Fibroblast of lung (primary cell): Measurements from ENCODE around the gene ANO6.

Experiments
- EZH2 ChIP-seq: IDR thresholded peaks from 2 replicates; pipeline ENCODE4 v1.5.1; 2012; ENCODE audit warnings: low read length, control low read depth, mild to moderate bottlenecking; ENCODE audit errors: missing control alignments
- TF ChIP-seq, protein P1 (sequence below), 2 donors: IDR thresholded peaks in 1 of 2; conservative IDR thresholded peaks in 1 of 2; 1 replicate in 1 of 2; 2 replicates in 1 of 2; pipeline ENCODE4 v1.5.1; 2011 to 2012; ENCODE audit warnings: low read length in 2 of 2, control low read depth in 1 of 2, inconsistent platforms in 1 of 2, low read depth in 1 of 2, mild to moderate bottlenecking in 1 of 2

DNA sequence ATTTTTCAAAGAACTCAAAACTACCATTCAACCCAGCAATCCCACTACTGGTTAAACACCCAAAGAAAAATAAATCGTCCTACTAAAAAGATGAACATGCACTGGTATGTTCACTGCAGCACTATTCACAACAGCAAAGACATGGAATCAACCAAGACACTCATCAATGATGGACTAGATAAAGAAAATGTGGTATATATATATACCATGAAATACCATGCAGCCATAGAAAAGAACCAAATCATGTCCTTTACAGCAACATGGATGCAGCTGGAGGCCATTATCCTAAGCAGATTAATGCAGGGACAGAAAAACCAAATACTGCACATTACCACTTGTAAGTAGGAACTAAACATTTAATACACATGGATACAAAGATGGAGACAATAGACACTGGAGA is 3.8 kb upstream of the ANO6 start:
- TF ChIP-seq, protein P1, sequence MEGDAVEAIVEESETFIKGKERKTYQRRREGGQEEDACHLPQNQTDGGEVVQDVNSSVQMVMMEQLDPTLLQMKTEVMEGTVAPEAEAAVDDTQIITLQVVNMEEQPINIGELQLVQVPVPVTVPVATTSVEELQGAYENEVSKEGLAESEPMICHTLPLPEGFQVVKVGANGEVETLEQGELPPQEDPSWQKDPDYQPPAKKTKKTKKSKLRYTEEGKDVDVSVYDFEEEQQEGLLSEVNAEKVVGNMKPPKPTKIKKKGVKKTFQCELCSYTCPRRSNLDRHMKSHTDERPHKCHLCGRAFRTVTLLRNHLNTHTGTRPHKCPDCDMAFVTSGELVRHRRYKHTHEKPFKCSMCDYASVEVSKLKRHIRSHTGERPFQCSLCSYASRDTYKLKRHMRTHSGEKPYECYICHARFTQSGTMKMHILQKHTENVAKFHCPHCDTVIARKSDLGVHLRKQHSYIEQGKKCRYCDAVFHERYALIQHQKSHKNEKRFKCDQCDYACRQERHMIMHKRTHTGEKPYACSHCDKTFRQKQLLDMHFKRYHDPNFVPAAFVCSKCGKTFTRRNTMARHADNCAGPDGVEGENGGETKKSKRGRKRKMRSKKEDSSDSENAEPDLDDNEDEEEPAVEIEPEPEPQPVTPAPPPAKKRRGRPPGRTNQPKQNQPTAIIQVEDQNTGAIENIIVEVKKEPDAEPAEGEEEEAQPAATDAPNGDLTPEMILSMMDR (conservative IDR thresholded peaks at IDR 0.05 in 1 of 2, IDR thresholded peaks at IDR 0.05 in 1 of 2; ENCODE audit: low read depth in 1 of 2, low read length in 2 of 2), result no peak
- no peak for TF ChIP-seq EZH2
